HFF-Myc (cell line): Measurements from ENCODE around the gene ANTKMT.

Source experiments
- DNase-seq: peaks from one replicate; pipeline ENCODE4 v3.0.0-alpha.2; 2011; ENCODE audit warnings: low read depth; ENCODE audit errors: extremely low read depth
- H3K4me3 ChIP-seq: replicated peaks from 2 replicates; pipeline ENCODE4 v1.5.1; 2011; ENCODE audit warnings: low read depth, mild to moderate bottlenecking, control low read depth, low read length
- TF ChIP-seq, protein P1 (sequence below): IDR thresholded peaks from 2 replicates; pipeline ENCODE4 v1.5.1; 2012; ENCODE audit warnings: mild to moderate bottlenecking, low read depth, low read length, control low read depth; ENCODE audit errors: missing control alignments

Gene ANTKMT

DNA sequence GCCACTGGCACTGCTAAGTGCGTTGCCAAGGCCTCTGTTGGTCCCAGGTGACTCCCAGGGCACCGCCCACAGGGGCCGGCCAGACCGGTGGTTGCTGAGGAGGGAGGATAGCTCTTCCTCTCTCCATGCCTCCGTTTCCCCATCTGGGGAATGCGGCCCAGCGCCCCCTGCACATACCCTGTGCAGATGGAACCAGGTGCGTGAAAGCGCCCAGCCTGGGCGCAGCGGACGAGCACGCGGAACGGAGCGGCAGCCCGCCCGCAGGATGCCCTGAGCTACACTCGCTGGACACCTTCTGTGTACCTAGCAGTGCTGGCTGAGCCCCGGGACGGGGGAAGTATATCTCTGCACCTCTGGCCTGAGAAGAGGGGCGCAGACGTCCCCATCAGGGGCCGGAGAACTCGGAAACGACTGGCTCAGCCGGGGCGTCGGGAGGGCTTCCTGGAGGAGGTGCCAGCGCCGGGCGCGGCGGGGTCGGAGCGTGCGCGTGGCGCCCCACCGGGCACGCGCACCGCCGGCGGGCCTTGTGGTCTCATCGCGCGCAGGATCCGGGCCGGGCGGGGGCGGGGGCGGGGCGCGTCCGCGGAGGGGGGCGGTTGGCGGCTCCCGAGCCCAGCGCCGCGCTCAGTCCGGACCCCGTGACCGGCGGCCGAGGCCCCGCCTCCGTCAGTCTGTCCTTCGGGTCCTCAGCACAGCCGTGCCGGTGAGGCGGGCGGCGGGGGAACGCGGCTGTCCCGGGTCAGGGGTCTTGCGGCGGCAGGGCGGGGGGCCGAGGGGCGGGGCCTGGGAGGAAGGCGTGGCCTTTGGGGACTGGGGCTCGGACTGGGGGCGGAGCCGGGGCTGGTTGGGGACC, 5.7 kb downstream of the ANTKMT start, which contains the start of the genes CCDC78 and HAGHL:
CCDC78 (minus strand) TSS at position 6 of the 853 bp plus-strand sequence. CDS start 76 bp downstream, outside the sequence.
HAGHL (plus strand) TSS at position 669 of the 853 bp plus-strand sequence. CDS start 404 bp downstream, outside the sequence.
- TF ChIP-seq, protein P1, sequence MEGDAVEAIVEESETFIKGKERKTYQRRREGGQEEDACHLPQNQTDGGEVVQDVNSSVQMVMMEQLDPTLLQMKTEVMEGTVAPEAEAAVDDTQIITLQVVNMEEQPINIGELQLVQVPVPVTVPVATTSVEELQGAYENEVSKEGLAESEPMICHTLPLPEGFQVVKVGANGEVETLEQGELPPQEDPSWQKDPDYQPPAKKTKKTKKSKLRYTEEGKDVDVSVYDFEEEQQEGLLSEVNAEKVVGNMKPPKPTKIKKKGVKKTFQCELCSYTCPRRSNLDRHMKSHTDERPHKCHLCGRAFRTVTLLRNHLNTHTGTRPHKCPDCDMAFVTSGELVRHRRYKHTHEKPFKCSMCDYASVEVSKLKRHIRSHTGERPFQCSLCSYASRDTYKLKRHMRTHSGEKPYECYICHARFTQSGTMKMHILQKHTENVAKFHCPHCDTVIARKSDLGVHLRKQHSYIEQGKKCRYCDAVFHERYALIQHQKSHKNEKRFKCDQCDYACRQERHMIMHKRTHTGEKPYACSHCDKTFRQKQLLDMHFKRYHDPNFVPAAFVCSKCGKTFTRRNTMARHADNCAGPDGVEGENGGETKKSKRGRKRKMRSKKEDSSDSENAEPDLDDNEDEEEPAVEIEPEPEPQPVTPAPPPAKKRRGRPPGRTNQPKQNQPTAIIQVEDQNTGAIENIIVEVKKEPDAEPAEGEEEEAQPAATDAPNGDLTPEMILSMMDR: no peak
- no peak for DNase-seq
- H3K4me3 ChIP-seq: peak within 1 kb of the TSS; percentile 88

DNA sequence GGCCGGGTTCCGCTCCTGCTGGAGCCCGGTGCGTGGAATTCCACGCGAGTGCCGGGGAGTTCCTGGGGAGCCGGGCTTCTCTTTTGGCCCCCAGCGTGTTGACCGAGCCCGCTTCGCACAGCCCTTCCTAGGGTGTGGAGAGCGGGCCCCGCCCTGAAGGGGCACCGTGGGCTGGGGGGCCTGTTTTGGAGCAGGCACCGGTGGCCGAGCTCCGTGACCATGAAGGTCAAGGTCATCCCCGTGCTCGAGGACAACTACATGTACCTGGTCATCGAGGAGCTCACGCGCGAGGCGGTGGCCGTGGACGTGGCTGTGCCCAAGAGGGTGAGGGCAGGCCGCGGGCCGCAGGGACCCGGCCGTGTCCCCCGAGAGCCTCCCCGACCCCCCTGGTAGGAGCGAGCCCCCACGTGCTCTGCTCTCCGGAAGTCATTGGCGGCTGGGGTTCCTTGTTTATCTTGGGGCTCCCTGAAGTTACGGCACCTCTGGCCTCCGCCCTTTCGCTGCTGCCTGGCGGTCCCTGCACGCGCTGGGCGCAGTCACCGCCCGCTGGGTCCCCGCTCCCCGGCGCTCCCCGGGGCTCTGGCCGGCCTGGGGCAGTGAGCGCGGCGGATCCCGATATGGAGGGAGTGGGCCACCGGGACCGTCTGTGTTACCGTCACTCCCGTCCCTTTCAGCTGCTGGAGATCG, 6.5 kb downstream of the ANTKMT start:
- H3K4me3 ChIP-seq: peak overlapping the region; percentile 88
- TF ChIP-seq, protein P1: no peak
- no peak for DNase-seq

DNA sequence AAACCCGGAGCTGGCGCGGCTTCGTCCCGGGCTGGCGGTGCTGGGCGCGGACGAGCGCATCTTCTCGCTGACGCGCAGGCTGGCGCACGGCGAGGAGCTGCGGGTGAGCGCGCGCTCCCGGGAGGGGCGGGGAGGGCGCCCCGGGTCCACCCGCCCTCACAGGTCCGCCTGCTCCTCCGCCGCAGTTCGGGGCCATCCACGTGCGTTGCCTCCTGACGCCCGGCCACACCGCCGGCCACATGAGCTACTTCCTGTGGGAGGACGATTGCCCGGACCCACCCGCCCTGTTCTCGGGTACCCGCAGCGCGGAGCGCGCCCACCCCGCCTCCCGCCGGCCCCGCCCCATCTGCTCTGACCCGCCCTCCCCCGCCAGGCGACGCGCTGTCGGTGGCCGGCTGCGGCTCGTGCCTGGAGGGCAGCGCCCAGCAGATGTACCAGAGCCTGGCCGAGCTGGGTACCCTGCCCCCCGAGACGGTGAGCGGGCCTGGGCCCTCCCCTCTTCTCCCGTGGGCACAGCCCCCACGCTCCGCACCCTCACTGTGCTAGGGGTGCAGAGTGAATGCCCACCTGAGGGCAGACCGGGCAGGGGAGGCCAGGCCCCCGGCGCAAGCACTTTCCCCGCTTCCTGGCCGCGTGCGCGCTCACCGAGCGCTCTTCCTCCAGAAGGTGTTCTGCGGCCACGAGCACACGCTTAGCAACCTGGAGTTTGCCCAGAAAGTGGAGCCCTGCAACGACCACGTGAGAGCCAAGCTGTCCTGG, 7.4 kb downstream of the ANTKMT start:
- DNase-seq: no peak
- H3K4me3 ChIP-seq: peak overlapping the region; percentile 88
- TF ChIP-seq, protein P1: no peak

DNA sequence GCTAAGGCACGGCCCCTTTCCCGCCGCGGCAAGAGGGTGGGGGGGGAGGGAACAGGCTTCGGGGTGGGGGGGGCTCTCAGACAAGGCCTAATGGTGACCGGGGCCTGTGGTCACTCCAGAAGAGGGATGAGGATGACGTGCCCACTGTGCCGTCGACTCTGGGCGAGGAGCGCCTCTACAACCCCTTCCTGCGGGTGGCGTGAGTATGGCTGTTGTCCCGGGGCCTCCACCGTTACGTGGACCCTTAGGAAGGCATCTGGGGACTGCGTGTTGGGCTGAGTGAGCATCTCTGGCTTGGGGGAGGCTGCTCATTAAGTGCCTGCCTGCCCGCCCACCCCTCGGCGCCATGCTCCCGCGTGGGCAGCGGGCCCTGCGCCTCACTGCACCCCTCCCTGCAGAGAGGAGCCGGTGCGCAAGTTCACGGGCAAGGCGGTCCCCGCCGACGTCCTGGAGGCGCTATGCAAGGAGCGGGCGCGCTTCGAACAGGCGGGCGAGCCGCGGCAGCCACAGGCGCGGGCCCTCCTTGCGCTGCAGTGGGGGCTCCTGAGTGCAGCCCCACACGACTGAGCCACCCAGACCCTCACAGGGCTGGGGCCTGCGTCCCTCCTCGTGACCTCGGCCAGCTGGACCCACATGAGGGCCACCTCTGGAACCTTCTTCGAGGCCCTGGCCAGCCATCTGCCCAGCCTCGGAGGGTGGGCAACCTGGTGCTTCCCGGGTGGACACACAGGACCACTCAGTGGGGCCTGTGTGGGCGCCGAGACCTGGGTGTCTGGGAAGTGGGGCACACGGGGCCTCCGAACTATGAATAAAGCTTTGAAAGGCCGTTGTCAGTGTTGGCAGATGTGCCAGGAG, 8.2 kb downstream of the ANTKMT start:
- TF ChIP-seq, protein P1: no peak
- no peak for DNase-seq
- peak overlapping the region; percentile 88 for H3K4me3 ChIP-seq

DNA sequence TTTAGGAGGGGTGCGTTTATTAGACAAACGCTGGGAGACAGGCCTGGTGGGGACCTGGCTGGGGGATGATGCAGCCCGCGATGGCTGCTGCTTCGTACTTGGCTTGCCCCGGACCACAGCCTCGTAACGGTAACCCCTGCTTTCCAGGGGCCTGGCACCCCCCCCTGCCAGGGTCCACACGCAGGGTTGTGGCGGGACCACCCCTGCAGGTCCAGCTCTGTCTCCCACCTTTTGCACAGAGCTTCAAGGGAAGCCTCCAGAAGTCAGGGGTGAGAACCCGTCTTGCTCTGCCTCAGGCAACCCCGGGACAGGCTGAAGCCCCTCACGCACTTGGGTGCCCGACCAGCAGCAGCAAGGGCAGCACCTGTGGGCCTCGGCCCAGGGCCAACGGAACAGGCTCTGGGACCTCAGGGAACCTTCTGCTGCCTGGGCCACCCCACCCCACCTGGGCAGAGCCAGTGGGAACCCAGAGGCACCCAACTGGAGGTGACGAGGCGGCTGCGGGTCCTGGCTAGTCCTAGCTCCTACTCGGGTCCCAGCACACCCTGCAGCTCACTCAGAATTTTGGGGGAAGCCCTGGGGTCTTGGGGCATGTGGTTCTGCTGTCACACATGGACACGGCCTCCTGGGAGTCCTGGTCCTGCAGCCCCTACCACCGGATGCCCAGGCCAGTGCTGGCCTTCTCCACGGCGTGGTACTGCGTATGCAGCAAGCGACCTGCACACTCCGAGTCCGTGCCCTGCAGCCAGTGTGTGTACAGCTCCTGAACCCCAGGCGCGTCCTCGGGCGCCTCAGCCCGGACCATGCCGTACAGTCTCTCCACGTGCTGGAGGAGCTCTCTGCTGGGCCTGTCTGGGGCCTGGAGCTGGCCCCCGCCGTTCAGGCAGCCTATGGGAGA, 9.1 kb downstream of the ANTKMT start:
- no peak for DNase-seq
- peak overlapping the region; percentile 88 for H3K4me3 ChIP-seq
- TF ChIP-seq, protein P1: no peak
